GM21529 (cell line): ENCODE results near the gene NAV3.
A peak's percentile ranks its signal among the peaks of the same experiment; 100 is the strongest.

Experiments used
- ATAC-seq: cut with Tn5 transposase; IDR thresholded peaks from one replicate; pipeline ENCODE4 v1.9.1; 2021; ENCODE audit not compliant: unreplicated experiment

NAV3 gene

GRCh38 chr12:77979597-77980250, 149.0 kb downstream of the NAV3 start:
- no peak for ATAC-seq

GRCh38 chr12:77980782-77981181, 150.1 kb downstream of the NAV3 start:
- no peak for ATAC-seq

DNA sequence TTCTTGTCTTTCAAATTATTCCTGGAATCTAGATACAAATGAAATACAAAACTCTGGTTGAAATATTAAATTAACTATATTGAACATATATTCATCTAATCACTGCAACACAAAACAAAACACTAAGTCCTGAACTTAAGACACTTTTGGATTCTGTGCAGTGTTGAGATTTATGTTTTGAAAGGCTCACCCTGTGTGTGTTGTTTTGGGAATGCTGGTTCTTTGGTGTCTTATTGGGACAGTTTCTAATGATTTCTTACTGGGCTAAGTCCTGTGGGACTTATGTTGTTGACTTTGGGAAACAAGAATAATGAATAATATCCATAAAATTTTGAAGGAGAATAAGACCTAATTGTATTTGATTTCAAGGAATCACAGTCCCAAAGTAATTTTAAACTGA, 153.2 kb downstream of the NAV3 start:
- no peak for ATAC-seq

DNA sequence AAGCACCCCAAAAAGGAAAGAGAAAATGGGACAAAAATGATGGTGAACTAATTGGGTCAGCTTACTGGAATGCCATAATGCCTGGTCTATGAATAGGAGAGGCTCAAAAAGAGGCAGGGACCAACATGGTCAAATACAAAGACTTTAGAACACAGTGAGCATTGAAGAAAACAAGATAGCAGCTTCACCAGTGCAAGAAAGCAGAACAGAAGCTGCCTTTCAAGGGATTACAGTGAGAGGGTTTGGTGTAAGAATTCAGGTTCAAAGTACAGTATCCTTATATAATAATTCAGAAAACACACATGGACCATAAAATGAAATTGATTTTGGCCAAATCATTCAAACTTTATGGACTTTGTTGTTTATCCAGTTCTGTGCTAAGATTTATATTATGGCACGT, 162.1 kb downstream of the NAV3 start:
- ATAC-seq, result no peak

DNA sequence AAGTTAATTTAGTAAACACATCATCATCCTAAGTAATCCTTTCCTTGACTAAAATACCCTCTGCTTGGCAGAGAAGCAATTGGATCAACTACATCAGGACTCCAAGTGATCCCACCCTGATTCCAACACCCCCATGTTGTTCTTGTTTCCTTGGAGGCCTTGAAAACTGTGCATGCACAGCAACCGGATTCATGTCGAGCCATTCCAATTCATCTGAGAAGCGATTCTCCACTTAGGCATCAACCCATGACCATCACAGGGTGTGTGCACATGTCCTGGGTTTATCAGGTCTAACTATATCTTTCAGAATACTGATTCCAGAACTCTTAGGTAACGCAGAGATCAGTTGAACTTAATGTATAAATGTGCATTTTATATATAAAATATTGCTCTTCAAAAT, 163.0 kb downstream of the NAV3 start:
- no peak for ATAC-seq

DNA sequence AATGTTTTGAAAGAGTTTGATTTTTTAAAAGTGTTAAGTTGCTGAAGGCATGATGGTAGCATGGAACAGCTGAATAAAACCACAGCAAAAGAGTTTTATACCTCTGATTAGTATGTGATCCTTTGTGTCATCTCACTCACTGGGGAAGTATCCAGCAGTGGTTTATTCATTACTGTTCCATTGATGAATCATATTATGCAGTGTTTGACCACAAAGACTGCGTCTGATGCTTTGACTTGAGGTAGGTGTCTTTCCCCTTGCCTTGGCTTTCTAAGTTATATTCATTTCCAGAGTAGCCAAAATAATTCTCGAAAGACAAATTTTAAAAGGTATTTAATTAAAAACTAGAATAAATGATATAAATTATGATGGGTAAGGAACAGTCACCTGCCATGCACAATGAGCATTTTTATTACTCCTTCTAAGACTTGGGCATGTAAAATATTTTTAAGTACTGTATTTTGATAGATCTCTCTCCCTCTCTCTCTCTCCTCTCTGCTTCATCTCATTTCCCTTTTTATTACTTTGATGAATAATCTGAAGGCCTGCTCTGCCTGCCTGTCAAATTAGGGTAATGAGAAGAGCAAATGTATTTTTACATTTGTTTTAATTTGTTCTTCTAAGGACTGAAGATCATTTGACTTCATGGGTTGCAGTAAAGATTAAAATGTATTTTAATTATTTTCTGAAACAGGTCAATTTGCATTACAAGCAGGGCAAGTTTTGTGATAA, 164.9 kb downstream of the NAV3 start:
- peak; percentile 87 for ATAC-seq

- ATAC-seq, result no peak
Measured at GRCh38 chr12:77996670-77997069, 166.0 kb downstream of the NAV3 start.

GRCh38 chr12:77998236-77998786, 167.6 kb downstream of the NAV3 start:
- ATAC-seq, result no peak

DNA sequence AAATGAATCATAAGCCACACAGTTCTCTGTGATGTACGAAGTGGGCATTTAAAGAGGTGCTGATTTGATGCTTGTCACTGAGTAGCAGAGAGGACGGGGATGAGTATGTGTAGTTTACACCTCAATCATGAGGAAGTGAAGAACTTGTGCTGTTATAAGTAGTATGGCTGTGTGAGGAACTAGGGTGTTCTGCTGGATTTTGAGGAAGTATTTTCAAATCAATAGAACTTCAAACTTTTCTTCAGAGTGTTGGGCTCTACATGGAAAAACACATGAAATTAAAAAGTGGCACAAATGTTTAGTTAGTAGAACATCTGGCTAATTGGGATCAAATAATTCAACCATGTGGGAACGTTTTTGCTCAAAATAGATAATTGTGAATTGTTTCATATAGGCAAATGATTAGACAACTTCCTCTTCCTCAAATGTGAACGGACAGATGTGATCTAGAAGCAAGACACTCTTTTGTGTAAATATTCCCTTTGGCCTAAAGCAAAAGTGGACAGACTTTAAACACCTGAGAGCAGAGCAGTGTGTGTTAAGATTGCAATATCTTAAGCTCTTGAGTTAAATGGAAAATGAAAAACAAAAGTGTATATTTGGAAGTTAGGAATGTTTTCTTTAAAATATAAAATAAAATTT, 168.5 kb downstream of the NAV3 start:
- peak; percentile 68 for ATAC-seq

DNA sequence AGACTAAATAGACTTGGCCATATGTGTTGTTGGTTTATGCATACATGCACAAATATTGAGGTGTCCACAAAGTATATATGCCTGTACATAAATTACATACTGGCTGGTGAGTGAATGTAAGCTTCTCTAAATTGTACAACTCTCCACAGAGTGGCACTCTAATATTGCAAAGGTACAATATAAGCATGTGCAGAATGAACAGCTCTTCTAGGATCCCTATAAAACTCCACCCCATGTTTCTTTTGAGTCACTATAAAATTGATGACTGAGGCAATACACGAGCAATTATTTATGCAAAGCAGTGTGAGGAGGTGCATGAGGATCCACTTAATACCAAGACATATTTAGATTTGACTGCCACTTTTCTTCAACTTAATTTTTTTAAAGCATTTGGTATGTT, 172.2 kb downstream of the NAV3 start:
- no peak for ATAC-seq

- ATAC-seq, result no peak
Measured at GRCh38 chr12:78004249-78005093, 173.8 kb downstream of the NAV3 start.

DNA sequence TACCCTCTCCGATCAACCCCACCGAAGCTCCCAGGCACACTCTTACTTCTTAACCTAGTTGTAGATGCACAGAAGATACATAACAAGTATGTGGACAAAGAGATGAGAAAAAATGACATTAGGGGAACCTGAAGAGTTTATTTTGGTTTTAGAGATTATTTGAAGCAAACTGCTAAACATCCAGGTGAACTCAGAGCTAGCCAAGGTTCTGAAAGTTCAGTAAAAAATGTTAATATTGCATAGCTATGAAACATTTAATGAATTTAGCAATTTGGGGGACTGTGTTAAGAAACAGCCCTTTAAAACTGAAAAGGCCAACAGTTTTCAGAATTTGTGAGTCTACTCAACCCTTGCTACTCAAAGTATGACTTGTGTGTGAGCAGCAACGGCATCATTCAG, 174.4 kb downstream of the NAV3 start:
- no peak for ATAC-seq

DNA sequence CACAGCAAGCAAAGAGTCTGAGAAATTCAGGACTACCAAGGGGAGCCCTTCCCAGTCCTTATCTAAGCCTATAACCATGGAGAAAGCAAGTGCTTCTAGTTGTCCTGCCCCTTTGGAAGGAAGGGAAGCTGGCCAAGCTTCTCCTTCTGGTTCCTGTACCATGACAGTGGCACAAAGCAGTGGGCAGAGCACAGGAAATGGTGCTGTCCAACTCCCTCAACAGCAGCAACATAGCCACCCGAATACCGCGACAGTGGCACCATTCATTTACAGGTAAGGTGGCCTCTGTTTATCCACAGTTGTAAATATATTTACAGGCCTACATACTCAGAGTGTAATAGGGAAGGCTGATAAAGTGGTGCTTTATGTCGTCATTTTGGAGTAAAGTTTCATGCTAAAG, 176.5 kb downstream of the NAV3 start:
- no peak for ATAC-seq

DNA sequence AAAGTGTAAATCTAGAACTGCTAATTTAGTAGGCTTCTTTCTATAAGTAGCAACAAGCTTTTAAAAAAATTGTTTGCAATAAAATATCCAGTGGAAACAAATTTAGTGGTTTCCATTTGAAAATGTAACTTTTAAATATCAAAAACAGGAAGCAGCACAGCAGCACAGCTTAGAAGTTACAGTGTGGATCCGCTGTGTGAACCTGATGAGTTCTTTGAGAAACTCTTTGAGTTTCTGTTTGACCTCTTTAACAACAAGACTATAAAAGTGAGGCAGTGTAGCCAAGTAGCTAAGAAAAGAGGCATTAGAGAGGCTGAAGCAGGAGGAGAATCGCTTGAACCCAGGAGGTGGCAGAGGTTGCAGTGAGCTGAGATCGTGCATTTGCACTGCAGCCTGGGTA, 178.3 kb downstream of the NAV3 start:
- no peak for ATAC-seq

GRCh38 chr12:78018171-78018910, 187.6 kb downstream of the NAV3 start:
- no peak for ATAC-seq

- no peak for ATAC-seq
Measured at GRCh38 chr12:78018939-78019338, 188.2 kb downstream of the NAV3 start.

DNA sequence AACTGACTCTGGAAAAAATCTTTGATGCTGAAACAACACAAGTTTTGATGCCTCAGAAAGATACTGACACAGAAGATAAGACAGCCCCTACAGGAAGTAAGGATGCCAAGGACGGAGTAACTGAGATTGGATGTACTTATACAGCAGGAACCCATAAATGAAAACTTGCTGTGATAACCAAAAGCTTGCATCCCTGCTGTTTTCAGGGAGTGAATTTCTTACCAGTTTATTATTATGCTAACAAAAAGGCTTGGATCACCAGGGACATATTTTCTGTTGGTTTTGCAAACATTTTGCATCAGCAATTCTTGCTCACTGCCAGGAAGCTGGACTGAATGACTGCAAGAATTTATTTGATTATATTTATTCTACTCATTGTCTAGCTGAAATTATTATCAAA, 197.7 kb downstream of the NAV3 start:
- no peak for ATAC-seq

GRCh38 chr12:78034025-78034424, 203.3 kb downstream of the NAV3 start:
- ATAC-seq, result no peak

DNA sequence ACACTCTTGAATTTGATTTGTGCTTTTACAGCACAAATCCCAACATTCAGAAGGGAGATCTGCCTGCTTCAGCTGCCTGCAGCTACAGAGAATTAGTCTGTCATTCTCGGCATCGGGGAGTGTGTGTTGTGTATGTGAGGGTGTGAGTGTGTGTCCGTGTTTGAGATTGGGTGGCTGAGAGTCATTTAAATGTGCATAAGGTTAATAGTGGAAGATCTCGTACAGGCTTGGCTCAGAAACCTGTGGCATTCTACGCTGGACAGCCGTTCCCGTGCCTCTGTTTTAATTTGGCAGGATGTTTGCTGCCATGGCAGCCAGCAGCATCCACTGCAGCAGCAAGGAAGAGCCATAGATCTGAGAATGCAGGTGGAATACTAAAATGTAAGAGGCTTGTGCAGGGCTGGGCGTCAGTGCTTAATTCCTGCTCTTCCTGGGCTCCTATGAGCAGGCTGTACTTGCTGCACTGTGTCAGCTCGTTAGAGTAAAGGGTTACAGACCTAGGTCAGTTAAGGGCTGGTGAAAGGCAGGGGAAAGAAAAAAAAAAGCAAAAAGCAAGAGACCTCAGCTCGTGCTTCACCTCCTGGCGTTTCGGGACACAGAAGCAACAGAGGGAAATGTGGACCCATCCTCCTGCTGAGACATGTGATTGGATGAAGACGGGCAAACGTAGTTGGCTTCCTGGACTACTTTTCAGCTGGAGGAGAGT, 205.4 kb downstream of the NAV3 start:
- ATAC-seq, result no peak

DNA sequence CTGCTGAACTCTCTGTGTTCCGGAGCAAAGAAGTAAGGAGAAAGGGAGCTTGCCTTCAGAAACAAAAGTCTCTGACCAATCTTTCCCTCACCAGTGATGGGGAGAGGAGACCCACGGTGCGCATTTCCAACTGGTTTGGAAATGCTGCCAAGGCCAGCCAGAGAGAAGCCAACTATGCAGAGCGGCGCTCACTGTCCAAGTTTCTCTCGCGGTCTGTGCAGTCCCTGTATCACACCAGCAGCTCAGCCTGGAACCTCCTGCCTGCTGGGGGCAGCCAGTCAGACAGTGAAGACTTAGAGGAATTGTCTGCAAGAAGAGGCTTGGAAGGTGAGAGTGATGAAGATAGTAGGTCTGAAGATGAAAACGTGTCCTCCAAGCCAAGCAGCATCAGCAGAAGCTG, 206.2 kb downstream of the NAV3 start:
- no peak for ATAC-seq
